Endothelial cell of umbilical vein (primary cell): Measurements from ENCODE around the gene HSD3B7. TPM values are rescaled to one million over a fixed set of nuclear protein-coding genes. Genes with fewer than 3 reads are reported as not detected.

ENCODE experiments used
- BruUV-seq: library from RNA; stranded (reverse); fragments of 400-500 nt; replicated peaks from 2 replicates; lab custom pipeline; 2021; lab: Mats Ljungman, UMichigan
- CTCF ChIA-PET: fragments of 300-600, 350-600 bp; sonication (Branson Sonifier 250); formaldehyde crosslinking; loops from one replicate; lab custom pipeline; 2021; ENCODE audit warnings: antibody characterized with exemption, inconsistent platforms; lab: Charles Lee
- POLR2A ChIA-PET: fragments of 300-600, 350-600 bp; sonication (Branson Sonifier 250); formaldehyde crosslinking; loops from one replicate; lab custom pipeline; 2021; ENCODE audit warnings: antibody characterized with exemption, inconsistent platforms; lab: Charles Lee
- DNase-seq: peaks from one replicate; pipeline ENCODE4 v3.0.0-alpha.2; 2011; ENCODE audit warnings: low read depth, low spot score
- FAIRE-seq: peaks from 2 replicates; lab custom pipeline; 2011; peaks lifted over from hg19 to GRCh38; lab: Jason Lieb, UNC
- H2AFZ ChIP-seq: 2 replicates; pipeline ENCODE4 v1.6.0; 2012; ENCODE audit warnings: low read depth, low read length, control low read depth, inconsistent platforms
- H3K27ac ChIP-seq: 2 replicates; pipeline ENCODE4 v1.5.1; 2011; ENCODE audit warnings: low read depth, mild to moderate bottlenecking, control low read depth, low read length, moderate library complexity; ENCODE audit not compliant: insufficient read depth
- H3K27me3 ChIP-seq, 2 experiments: 2 replicates each; pipeline versions ENCODE4 v1.6.0 to v1.6.1; 2011; ENCODE audit warnings: low read length in 2 of 2, mixed read lengths in 1 of 2; ENCODE audit not compliant: control insufficient read depth in 2 of 2, insufficient read depth in 2 of 2
- H3K36me3 ChIP-seq, 2 experiments: 2 replicates in 1 of 2; 3 replicates in 1 of 2; pipeline ENCODE4 v1.5.1; 2011; ENCODE audit warnings: low read length in 2 of 2, mild to moderate bottlenecking in 1 of 2, moderate library complexity in 1 of 2; ENCODE audit not compliant: control insufficient read depth in 2 of 2, insufficient read depth in 2 of 2; ENCODE audit errors: extremely low read depth in 1 of 2
- H3K4me1 ChIP-seq: 3 replicates; pipeline ENCODE4 v1.5.1; 2011; ENCODE audit warnings: mild to moderate bottlenecking, low read length; ENCODE audit not compliant: control insufficient read depth, insufficient read depth; ENCODE audit errors: extremely low read depth
- H3K4me2 ChIP-seq: 2 replicates; pipeline ENCODE4 v1.6.1; 2011; ENCODE audit warnings: low read length, control low read depth, mixed read lengths; ENCODE audit not compliant: insufficient read depth
- H3K4me3 ChIP-seq, 3 experiments: fragments of 200-600 bp in 1 of 3; sonication (generic), shearing (Covaris generic) in 1 of 3; replicated peaks in 1 of 3; 2 replicates each; pipeline ENCODE4 v1.5.1; 2011 to 2016; ENCODE audit warnings: control low read depth in 3 of 3, low read length in 3 of 3, mild to moderate bottlenecking in 2 of 3, inconsistent platforms in 1 of 3, low read depth in 1 of 3, moderate library complexity in 1 of 3; ENCODE audit not compliant: insufficient read depth in 1 of 3
- H3K79me2 ChIP-seq: 2 replicates; pipeline ENCODE4 v1.6.0; 2012; ENCODE audit warnings: low read length, inconsistent platforms; ENCODE audit not compliant: control insufficient read depth, insufficient read depth
- H3K9ac ChIP-seq: replicated peaks from 2 replicates; pipeline ENCODE3; 2011; ENCODE audit warnings: low read length, control low read depth; ENCODE audit not compliant: insufficient read depth; ENCODE audit errors: extremely low read depth
- H3K9me1 ChIP-seq: replicated peaks from 3 replicates; pipeline ENCODE4 v1.6.0; 2011; ENCODE audit warnings: mild to moderate bottlenecking, low read length; ENCODE audit not compliant: control insufficient read depth, insufficient read depth; ENCODE audit errors: extremely low read depth
- H3K9me3 ChIP-seq: replicated peaks from 2 replicates; pipeline ENCODE4 v1.5.1; 2012; ENCODE audit warnings: low read length, inconsistent platforms; ENCODE audit not compliant: control insufficient read depth, insufficient read depth
- H4K20me1 ChIP-seq: replicated peaks from 2 replicates; pipeline ENCODE3; 2011; ENCODE audit warnings: mild to moderate bottlenecking, low read length; ENCODE audit not compliant: control insufficient read depth, insufficient read depth; ENCODE audit errors: extremely low read depth
- CTCF ChIP-seq, 2 donors: IDR thresholded peaks; 1 replicate in 1 of 2; 2 replicates in 1 of 2; pipeline ENCODE4 v1.5.1; 2011; ENCODE audit warnings: low read length in 2 of 2, mild to moderate bottlenecking in 2 of 2, moderate library complexity in 2 of 2, control low read depth in 1 of 2, inconsistent platforms in 1 of 2, low read depth in 1 of 2; ENCODE audit not compliant: insufficient read depth in 1 of 2; ENCODE audit errors: extremely low read depth in 1 of 2
- EZH2 ChIP-seq: IDR thresholded peaks from 2 replicates; pipeline ENCODE4 v1.6.1; 2012; ENCODE audit warnings: borderline replicate concordance, low read depth, mild to moderate bottlenecking, moderate library complexity, low read length, inconsistent platforms; ENCODE audit not compliant: severe bottlenecking
- FOS ChIP-seq: IDR thresholded peaks from 2 replicates; pipeline ENCODE4 v1.6.1; 2011; ENCODE audit warnings: mild to moderate bottlenecking, low read length, moderate library complexity, borderline replicate concordance; ENCODE audit not compliant: insufficient read depth
- GATA2 ChIP-seq: IDR thresholded peaks from 2 replicates; pipeline ENCODE4 v1.7.0; 2011; ENCODE audit warnings: low read depth, mild to moderate bottlenecking, moderate library complexity, mixed read lengths, low read length; ENCODE audit not compliant: insufficient read length, insufficient read depth
- JUN ChIP-seq: IDR thresholded peaks from 2 replicates; pipeline ENCODE4 v1.6.1; 2011; ENCODE audit warnings: borderline replicate concordance, low read depth; ENCODE audit not compliant: insufficient read length, insufficient read depth
- MAX ChIP-seq: IDR thresholded peaks from 2 replicates; pipeline ENCODE4 v1.6.1; 2011; ENCODE audit not compliant: insufficient read depth, insufficient read length
- MYC ChIP-seq: IDR thresholded peaks from one replicate; pipeline ENCODE4 v1.6.1; 2011; ENCODE audit warnings: mild to moderate bottlenecking, low read depth, low read length
- POLR2A ChIP-seq: IDR thresholded peaks from 2 replicates; pipeline ENCODE4 v1.6.1; 2012; ENCODE audit warnings: low read depth, mild to moderate bottlenecking, control low read depth, low read length
- POLR2AphosphoS5 ChIP-seq: IDR thresholded peaks from 2 replicates; pipeline ENCODE4 v1.6.1; 2012; ENCODE audit warnings: low read depth, mild to moderate bottlenecking, control low read depth, low read length, moderate library complexity; ENCODE audit not compliant: insufficient read depth
- dilution Hi-C: fragments of 300-500 bp; cut with MboI; formaldehyde crosslinking; loops from one replicate; pipeline ENCODE4 v1.15.0; 2019; ENCODE audit warnings: low sequenced_read_pairs; ENCODE audit not compliant: extremely low pct_ligation_motif_present
- intact Hi-C: fragments of 100-400 bp; cut with micrococcal nuclease; formaldehyde crosslinking; loops from one replicate; pipeline ENCODE4 v1.10.0; 2022
- polyA plus RNA-seq, 4 experiments: library from polyadenylated mRNA; depleted of rRNA in 3 of 4; stranded (reverse) in 3 of 4; unstranded in 1 of 4; fragments of >200 nt; gene quantifications; 2 replicates each; pipeline versions ENCODE4 v1.2.1 to v1.2.3, GENCODE V29; 2011 to 2012; ENCODE audit warnings: missing spikeins in 1 of 4
- total RNA-seq: library from RNA; stranded (reverse); gene quantifications from 2 replicates; pipeline ENCODE4 v1.2.3, GENCODE V29; 2021

The HSD3B7 gene
- total and polyA plus RNA-seq, 2 donors (not counting 3 experiments of a cell fraction or from before 2014, with no cell fraction given): 3.5 to 4.8 TPM

- no peak overlapping the region for H2AFZ ChIP-seq
- ChIA-PET CTCF (interaction anchor here (1.3 to 1.8 kb wide), 3 partner anchors 13 to 102 kb away, joined by 3 to 9 read pairs (median 4); no protein-coding TSS in a partner anchor), POLR2A (interaction anchor here (0.6 kb wide), 1 partner anchor 93 kb away, joined by 3 read pairs; no protein-coding TSS in a partner anchor)
- no peaks in the 10 kb centered on the region for H3K27me3 ChIP-seq
- no peaks in the 10 kb centered on the region for H3K36me3 ChIP-seq
- H3K4me1 ChIP-seq: no peaks in the 10 kb centered on the region
- H3K9me3 ChIP-seq: no peaks in the 10 kb centered on the region
- no peak for TF ChIP-seq MAX
- TF ChIP-seq MYC: no peak
- H4K20me1 ChIP-seq: no peaks in the 10 kb centered on the region
- H3K4me3 ChIP-seq: no peak overlapping the region
- BruUV-seq: no TSS peak
- H3K9ac ChIP-seq: no peak overlapping the region
- no peak for DNase-seq
- intact Hi-C loops (no loop called here), dilution Hi-C loops (no loop called here)
- H3K4me2 ChIP-seq: no peak overlapping the region
- no peak for FAIRE-seq
- no peaks in the 10 kb centered on the region for H3K79me2 ChIP-seq
- H3K27ac ChIP-seq: no peak overlapping the region
- H3K9me1 ChIP-seq: no peaks in the 10 kb centered on the region
Measured at GRCh38 chr16:30998852-30999761, 14.1 kb downstream of the HSD3B7 start.

- Histone ChIP-seq H3K9ac (no peak overlapping the region), H3K4me3 (no peak overlapping the region), H3K4me1 (no peaks in the 10 kb centered on the region), H3K4me2 (no peak overlapping the region), H3K27ac (no peak overlapping the region), H3K9me1 (no peaks in the 10 kb centered on the region), H2AFZ (no peak overlapping the region), H3K9me3 (no peaks in the 10 kb centered on the region), H3K36me3 (no peaks in the 10 kb centered on the region), H3K79me2 (no peaks in the 10 kb centered on the region), H3K27me3 (peaks cover 0 to under 1% of the 10 kb centered on the region in 2 experiments), H4K20me1 (no peaks in the 10 kb centered on the region)
- intact Hi-C loops (no loop called here), dilution Hi-C loops (no loop called here)
- POLR2A ChIA-PET: no interaction called here
- no TSS peak for BruUV-seq
- CTCF ChIA-PET: no interaction called here
- DNase-seq: no peak
- TF ChIP-seq JUN: no peak
- no peak for TF ChIP-seq MAX
- no peak for TF ChIP-seq CTCF (IDR thresholded peaks at IDR 0.05; ENCODE audit: extremely low read depth in 1 of 2, insufficient read depth in 1 of 2, low read depth in 1 of 2, low read length in 2 of 2)
- TF ChIP-seq POLR2AphosphoS5: no peak
- TF ChIP-seq GATA2: no peak
- TF ChIP-seq FOS: no peak
- no peak for TF ChIP-seq EZH2
- TF ChIP-seq POLR2A: no peak
- no peak for TF ChIP-seq MYC
- FAIRE-seq: no peak
Measured at GRCh38 chr16:31000671-31001382, 15.8 kb downstream of the HSD3B7 start.
